ENCODE results near the gene CEBPA. TPM values are rescaled to one million over a fixed set of nuclear protein-coding genes. Genes with fewer than 3 reads are reported as not detected.

The CEBPA gene
- polyA plus RNA-seq, 1 experiment: 0.06 TPM

DNA sequence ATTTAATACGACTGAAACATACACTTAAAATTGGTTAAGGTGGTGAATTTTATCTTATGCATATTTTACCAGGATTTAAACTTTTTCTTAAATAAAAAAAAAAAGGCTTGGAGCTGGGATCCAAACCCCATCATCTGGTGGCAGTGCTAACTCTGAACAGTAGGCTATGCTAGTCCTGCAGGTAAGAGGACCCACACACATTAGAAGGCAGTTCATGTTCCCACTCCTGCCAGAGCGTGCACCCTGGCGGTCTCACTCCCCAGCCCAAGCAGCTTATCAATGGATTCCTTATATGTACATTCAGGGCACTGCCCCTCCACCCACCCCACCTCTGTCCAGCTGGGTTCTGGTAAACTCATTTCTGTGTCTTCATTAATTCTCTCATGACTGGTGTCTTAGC is 31.3 kb upstream of the CEBPA start:
- H3K9me3 ChIP-seq (ENCODE audit: control insufficient read depth, insufficient read depth, low read length): no peaks in the 10 kb centered on the region
- POLR2A ChIA-PET: no interaction called here
- no peak for TF ChIP-seq CTCF (IDR thresholded peaks at IDR 0.05; ENCODE audit: low read depth, low read length)
- CTCF ChIA-PET: no interaction called here
- no peaks in the 10 kb centered on the region for H3K27me3 ChIP-seq (ENCODE audit: control insufficient read depth, insufficient read depth, low read length)
- H3K4me3 ChIP-seq (ENCODE audit: low read depth, low read length): no peak overlapping the region
- no peak overlapping the region for H3K27ac ChIP-seq (ENCODE audit: low read depth, low read length)
- DNase-seq (ENCODE audit: low read depth, low spot score): no peak

- H3K27ac ChIP-seq (ENCODE audit: low read depth, low read length): no peak overlapping the region
- TF ChIP-seq CTCF (IDR thresholded peaks at IDR 0.05; ENCODE audit: low read depth, low read length): no peak
- H3K4me3 ChIP-seq (ENCODE audit: low read depth, low read length): no peak overlapping the region
- POLR2A ChIA-PET: no interaction called here
- no peaks in the 10 kb centered on the region for H3K27me3 ChIP-seq (ENCODE audit: control insufficient read depth, insufficient read depth, low read length)
- no peak for DNase-seq (ENCODE audit: low read depth, low spot score)
- H3K9me3 ChIP-seq (ENCODE audit: control insufficient read depth, insufficient read depth, low read length): no peaks in the 10 kb centered on the region
- CTCF ChIA-PET: no interaction called here
These were observed 30.8 kb upstream of the CEBPA start for GRCh38 chr19:33333151-33333550.

GRCh38 chr19:33332248-33332647 is 29.9 kb upstream of the CEBPA start:
- ChIA-PET CTCF (no interaction called here), POLR2A (no interaction called here)
- no peak overlapping the region for H3K4me3 ChIP-seq (ENCODE audit: low read depth, low read length)
- no peaks in the 10 kb centered on the region for H3K27me3 ChIP-seq (ENCODE audit: control insufficient read depth, insufficient read depth, low read length)
- DNase-seq (ENCODE audit: low read depth, low spot score): no peak
- H3K9me3 ChIP-seq (ENCODE audit: control insufficient read depth, insufficient read depth, low read length): no peaks in the 10 kb centered on the region
- H3K27ac ChIP-seq (ENCODE audit: low read depth, low read length): no peak overlapping the region
- no peak for TF ChIP-seq CTCF (IDR thresholded peaks at IDR 0.05; ENCODE audit: low read depth, low read length)

GRCh38 chr19:33329736-33330135 is 27.4 kb upstream of the CEBPA start:
- Histone ChIP-seq H3K4me3 (ENCODE audit: low read depth, low read length) (no peak overlapping the region), H3K27me3 (ENCODE audit: control insufficient read depth, insufficient read depth, low read length) (no peaks in the 10 kb centered on the region), H3K9me3 (ENCODE audit: control insufficient read depth, insufficient read depth, low read length) (no peaks in the 10 kb centered on the region), H3K27ac (ENCODE audit: low read depth, low read length) (no peak overlapping the region)
- POLR2A ChIA-PET: no interaction called here
- CTCF ChIA-PET: no interaction called here
- TF ChIP-seq CTCF (IDR thresholded peaks at IDR 0.05; ENCODE audit: low read depth, low read length): no peak
- no peak for DNase-seq (ENCODE audit: low read depth, low spot score)

- POLR2A ChIA-PET: no interaction called here
These were observed 26.7 kb upstream of the CEBPA start for GRCh38 chr19:33329060-33329459.

More at GRCh38 chr19:33329060-33329459, 26.7 kb upstream of the CEBPA start:
- DNase-seq (ENCODE audit: low read depth, low spot score): no peak
- CTCF ChIA-PET: no interaction called here
- Histone ChIP-seq H3K27ac (ENCODE audit: low read depth, low read length) (no peak overlapping the region), H3K4me3 (ENCODE audit: low read depth, low read length) (no peak overlapping the region), H3K27me3 (ENCODE audit: control insufficient read depth, insufficient read depth, low read length) (no peaks in the 10 kb centered on the region), H3K9me3 (ENCODE audit: control insufficient read depth, insufficient read depth, low read length) (no peaks in the 10 kb centered on the region)
- no peak for TF ChIP-seq CTCF (IDR thresholded peaks at IDR 0.05; ENCODE audit: low read depth, low read length)

All from AG04450 (cell line).